GM12878 (cell line): ENCODE measurements around the gene SORCS2. TPM values are rescaled to one million over a fixed set of nuclear protein-coding genes. Genes with fewer than 3 reads are reported as not detected.

Experiments
- ATAC-seq: fragments of 200-7000 bp; cut with Tn5 transposase; 3 replicates; pipeline ENCODE4 v1.9.1; 2020; ENCODE audit warnings: mild to moderate bottlenecking, moderate library complexity
- BruUV-seq: library from RNA; stranded (reverse); fragments of 400-500 nt; replicated peaks from 2 replicates; lab custom pipeline; 2021; lab: Mats Ljungman, UMichigan
- CTCF ChIA-PET: fragments of 300-600 bp; sonication (Branson Sonifier 250); formaldehyde crosslinking; extraction: SDS; loops from one replicate; lab custom pipeline; 2021; ENCODE audit warnings: inconsistent platforms; lab: Yijun Ruan, JAX
- POLR2A ChIA-PET: fragments of 350-600 bp; formaldehyde crosslinking; extraction: SDS; loops from one replicate; lab custom pipeline; 2021; ENCODE audit warnings: inconsistent platforms; lab: Charles Lee
- RAD21 ChIA-PET: fragments of 300-600 bp; sonication (Branson Sonifier 250); formaldehyde crosslinking; loops from one replicate; lab custom pipeline; 2023; ENCODE audit warnings: antibody characterized with exemption; ENCODE audit not compliant: unreplicated experiment; lab: Charles Lee
- SMC1A ChIA-PET: fragments of 300-600 bp; sonication (Branson Sonifier 250); formaldehyde crosslinking; loops from one replicate; lab custom pipeline; 2023; ENCODE audit not compliant: unreplicated experiment, uncharacterized antibody; lab: Charles Lee
- DNase-seq: peaks from one replicate; pipeline ENCODE4 v3.0.0-alpha.2; 2011; ENCODE audit warnings: low read depth, low spot score
- FAIRE-seq: peaks from 3 replicates; lab custom pipeline; 2011; peaks lifted over from hg19 to GRCh38; lab: Jason Lieb, UNC
- H2AFZ ChIP-seq: 2 replicates; pipeline ENCODE4 v1.6.0; 2011; ENCODE audit warnings: low read depth, low read length, control low read depth; ENCODE audit not compliant: control insufficient read depth
- H3K27ac ChIP-seq: 2 replicates; pipeline ENCODE4 v1.5.1; 2011; ENCODE audit warnings: control low read depth; ENCODE audit not compliant: control insufficient read depth, insufficient read depth
- H3K27me3 ChIP-seq, 2 experiments: replicated peaks in 1 of 2; 2 replicates each; pipeline versions ENCODE4 v1.6.0 to v1.6.1; 2011; ENCODE audit warnings: low read length in 1 of 2; ENCODE audit not compliant: control insufficient read depth in 2 of 2, insufficient read depth in 2 of 2
- H3K36me3 ChIP-seq, 2 experiments: 2 replicates each; pipeline ENCODE4 v1.5.1; 2011; ENCODE audit warnings: low read length in 1 of 2; ENCODE audit not compliant: control insufficient read depth in 2 of 2, insufficient read depth in 2 of 2
- H3K4me1 ChIP-seq: 2 replicates; pipeline ENCODE4 v1.6.1; 2011; ENCODE audit warnings: mild to moderate bottlenecking, low read length, moderate library complexity, mixed read lengths; ENCODE audit not compliant: control insufficient read depth, insufficient read depth
- H3K4me2 ChIP-seq: 2 replicates; pipeline ENCODE4 v1.6.0; 2011; ENCODE audit warnings: control low read depth; ENCODE audit not compliant: control insufficient read depth, insufficient read depth
- H3K4me3 ChIP-seq: fragments of 200-600 bp; sonication (generic); 2 replicates; pipeline ENCODE4 v1.5.1; 2016
- H3K79me2 ChIP-seq: 2 replicates; pipeline ENCODE4 v1.6.0; 2011; ENCODE audit warnings: low read length; ENCODE audit not compliant: control insufficient read depth, insufficient read depth
- H3K9ac ChIP-seq: 2 replicates; pipeline ENCODE4 v1.8.0; 2011; ENCODE audit warnings: low read length, control low read depth, mixed read lengths; ENCODE audit not compliant: control insufficient read depth, insufficient read depth
- H3K9me3 ChIP-seq: replicated peaks from 3 replicates; pipeline ENCODE4 v1.5.1; 2011; ENCODE audit warnings: mild to moderate bottlenecking, low read length; ENCODE audit not compliant: control insufficient read depth, insufficient read depth
- H4K20me1 ChIP-seq: 2 replicates; pipeline ENCODE4 v1.6.0; 2011; ENCODE audit not compliant: control insufficient read depth, insufficient read depth
- JUNB ChIP-seq: IDR thresholded peaks from 2 replicates; pipeline ENCODE4 v1.6.1; 2016; ENCODE audit warnings: antibody characterized with exemption, mild to moderate bottlenecking
- PAX5 ChIP-seq: IDR thresholded peaks from 2 replicates; pipeline ENCODE4 v1.6.1; 2011; ENCODE audit warnings: low read depth, low read length, borderline replicate concordance
- SMC3 ChIP-seq: IDR thresholded peaks from 2 replicates; pipeline ENCODE4 v1.6.1; 2011; ENCODE audit warnings: low read length, improper control_type of control experiment, borderline replicate concordance
- WGBS: methylation state at CpG from one replicate; pipeline ENCODE4 v1.1.6; 2016; ENCODE audit warnings: low lambda C conversion rate; ENCODE audit not compliant: insufficient replicate concordance, insufficient coverage; ENCODE audit errors: missing lambda C conversion rate; 5-methylcytosine and 5-hydroxymethylcytosine counted together
- in situ Hi-C: fragments of 300-500 bp; cut with MboI; formaldehyde crosslinking; loops from 9 replicates; pipeline ENCODE4 v1.14.3; 2018; ENCODE audit warnings: mixed read lengths
- intact Hi-C: fragments of 100-400 bp; cut with micrococcal nuclease; formaldehyde crosslinking; loops from one replicate; pipeline ENCODE4 v1.14.2; 2022; ENCODE audit not compliant: unreplicated experiment
- polyA plus RNA-seq, 11 experiments: library from polyadenylated mRNA; depleted of rRNA in 4 of 11; unstranded in 6 of 11; stranded (reverse) in 5 of 11; fragments of >200 nt; fragmentation: Nextera tagmentation in 4 of 11; fragmentation: Illumina TruSeq in 1 of 11; extraction: Ambion mirVana in 4 of 11; extraction: Trizol in 1 of 11; gene quantifications; 1 replicate in 1 of 11; 2 replicates in 10 of 11; pipeline versions ENCODE4 v1.2.1 to v1.2.3, GENCODE V29; 2011 to 2016; ENCODE audit warnings: inconsistent platforms in 2 of 11, missing spikeins in 2 of 11, low read depth in 1 of 11
- total RNA-seq, 4 experiments: library from RNA; depleted of rRNA in 3 of 4; stranded (reverse); fragments of >200 nt in 3 of 4; fragmentation: Illumina TruSeq in 1 of 4; extraction: Trizol in 1 of 4; gene quantifications; 2 replicates each; pipeline versions ENCODE4 v1.2.1 to v1.2.3, GENCODE V29; 2013 to 2021
- TF ChIP-seq, protein P1 (sequence below), 3 experiments: IDR thresholded peaks in 2 of 3; conservative IDR thresholded peaks in 1 of 3; 2 replicates each; pipeline ENCODE4 v1.5.1; 2011; ENCODE audit warnings: low read depth in 3 of 3, low read length in 3 of 3, mild to moderate bottlenecking in 3 of 3, control low read depth in 2 of 3, moderate library complexity in 2 of 3, inconsistent platforms in 1 of 3, mixed read lengths in 1 of 3; ENCODE audit not compliant: control insufficient read depth in 2 of 3, insufficient read depth in 1 of 3; ENCODE audit errors: extremely low read depth in 1 of 3
- TF ChIP-seq, protein P2 (sequence below): fragments of 450-650 bp; IDR thresholded peaks from 2 replicates; pipeline ENCODE4 v1.6.1; 2014; ENCODE audit warnings: mild to moderate bottlenecking
- TF ChIP-seq, protein P3 (sequence below): IDR thresholded peaks from 2 replicates; pipeline ENCODE4 v1.6.1; 2012; ENCODE audit warnings: low read length, inconsistent platforms

The SORCS2 gene
- total and polyA plus RNA-seq, 10 of the 15 experiments (the other 5 are each of a cell fraction or from before 2014, with no cell fraction given): 0.01 to 0.15 (median 0.05) TPM; not detected in 5

GRCh38 chr4:7217039-7217438 is 24.7 kb downstream of the SORCS2 start:
- ATAC-seq (no peak), FAIRE-seq (no peak), DNase-seq (no peak)
- no peak overlapping the region for H3K4me2 ChIP-seq
- RAD21 ChIA-PET: no interaction called here
- 18% methylated on average over 9 of the region's 9 CpGs for WGBS
- SMC1A ChIA-PET: no interaction called here
- TF ChIP-seq PAX5 (no peak), JUNB (no peak), SMC3 (no peak)
- TF ChIP-seq, protein P1, sequence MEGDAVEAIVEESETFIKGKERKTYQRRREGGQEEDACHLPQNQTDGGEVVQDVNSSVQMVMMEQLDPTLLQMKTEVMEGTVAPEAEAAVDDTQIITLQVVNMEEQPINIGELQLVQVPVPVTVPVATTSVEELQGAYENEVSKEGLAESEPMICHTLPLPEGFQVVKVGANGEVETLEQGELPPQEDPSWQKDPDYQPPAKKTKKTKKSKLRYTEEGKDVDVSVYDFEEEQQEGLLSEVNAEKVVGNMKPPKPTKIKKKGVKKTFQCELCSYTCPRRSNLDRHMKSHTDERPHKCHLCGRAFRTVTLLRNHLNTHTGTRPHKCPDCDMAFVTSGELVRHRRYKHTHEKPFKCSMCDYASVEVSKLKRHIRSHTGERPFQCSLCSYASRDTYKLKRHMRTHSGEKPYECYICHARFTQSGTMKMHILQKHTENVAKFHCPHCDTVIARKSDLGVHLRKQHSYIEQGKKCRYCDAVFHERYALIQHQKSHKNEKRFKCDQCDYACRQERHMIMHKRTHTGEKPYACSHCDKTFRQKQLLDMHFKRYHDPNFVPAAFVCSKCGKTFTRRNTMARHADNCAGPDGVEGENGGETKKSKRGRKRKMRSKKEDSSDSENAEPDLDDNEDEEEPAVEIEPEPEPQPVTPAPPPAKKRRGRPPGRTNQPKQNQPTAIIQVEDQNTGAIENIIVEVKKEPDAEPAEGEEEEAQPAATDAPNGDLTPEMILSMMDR (IDR thresholded peaks at IDR 0.05 in 2 of 3, conservative IDR thresholded peaks at IDR 0.05 in 1 of 3; ENCODE audit: control insufficient read depth in 2 of 3, extremely low read depth in 1 of 3, insufficient read depth in 1 of 3, low read depth in 3 of 3, low read length in 3 of 3): no peak
- TF ChIP-seq, protein P2, sequence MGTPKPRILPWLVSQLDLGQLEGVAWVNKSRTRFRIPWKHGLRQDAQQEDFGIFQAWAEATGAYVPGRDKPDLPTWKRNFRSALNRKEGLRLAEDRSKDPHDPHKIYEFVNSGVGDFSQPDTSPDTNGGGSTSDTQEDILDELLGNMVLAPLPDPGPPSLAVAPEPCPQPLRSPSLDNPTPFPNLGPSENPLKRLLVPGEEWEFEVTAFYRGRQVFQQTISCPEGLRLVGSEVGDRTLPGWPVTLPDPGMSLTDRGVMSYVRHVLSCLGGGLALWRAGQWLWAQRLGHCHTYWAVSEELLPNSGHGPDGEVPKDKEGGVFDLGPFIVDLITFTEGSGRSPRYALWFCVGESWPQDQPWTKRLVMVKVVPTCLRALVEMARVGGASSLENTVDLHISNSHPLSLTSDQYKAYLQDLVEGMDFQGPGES: no peak
- TF ChIP-seq, protein P3, sequence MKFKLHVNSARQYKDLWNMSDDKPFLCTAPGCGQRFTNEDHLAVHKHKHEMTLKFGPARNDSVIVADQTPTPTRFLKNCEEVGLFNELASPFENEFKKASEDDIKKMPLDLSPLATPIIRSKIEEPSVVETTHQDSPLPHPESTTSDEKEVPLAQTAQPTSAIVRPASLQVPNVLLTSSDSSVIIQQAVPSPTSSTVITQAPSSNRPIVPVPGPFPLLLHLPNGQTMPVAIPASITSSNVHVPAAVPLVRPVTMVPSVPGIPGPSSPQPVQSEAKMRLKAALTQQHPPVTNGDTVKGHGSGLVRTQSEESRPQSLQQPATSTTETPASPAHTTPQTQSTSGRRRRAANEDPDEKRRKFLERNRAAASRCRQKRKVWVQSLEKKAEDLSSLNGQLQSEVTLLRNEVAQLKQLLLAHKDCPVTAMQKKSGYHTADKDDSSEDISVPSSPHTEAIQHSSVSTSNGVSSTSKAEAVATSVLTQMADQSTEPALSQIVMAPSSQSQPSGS: no peak
- intact Hi-C loops: no loop called here
- no peaks in the 10 kb centered on the region for H3K4me1 ChIP-seq
- POLR2A ChIA-PET: no interaction called here
- no peak overlapping the region for H3K9ac ChIP-seq
- H2AFZ ChIP-seq: no peak overlapping the region
- in situ Hi-C loops: no loop called here
- H4K20me1 ChIP-seq: no peaks in the 10 kb centered on the region
- H3K4me3 ChIP-seq: no peak overlapping the region
- no peak overlapping the region for H3K27ac ChIP-seq
- BruUV-seq: no TSS peak
- CTCF ChIA-PET: no interaction called here
- H3K36me3 ChIP-seq: no peaks in the 10 kb centered on the region
- H3K79me2 ChIP-seq: no peaks in the 10 kb centered on the region
- peaks cover 0 to 3% of the 10 kb centered on the region in 2 experiments; a peak in 3 of 4 replicates for H3K27me3 ChIP-seq
- no peaks in the 10 kb centered on the region for H3K9me3 ChIP-seq
